ENCODE measurements around the gene FSCB. TPM values are rescaled to one million over a fixed set of nuclear protein-coding genes. Genes with fewer than 3 reads are reported as not detected.

Gene FSCB
- total RNA-seq, result not detected in 2 replicates
- long read RNA-seq, result 0 reads

GRCh38 chr14:44507183-44507582 lies at the start of gene FSCB:
FSCB (minus strand) TSS chr14:44507283; CDS start chr14:44506987, 296 bp downstream.
- Mint-ChIP-seq H3K4me3 (ENCODE audit: low read depth) (no peak within 1 kb of the TSS), H3K27me3 (no peaks in the 10 kb centered on the region), H3K36me3 (ENCODE audit: insufficient read depth) (no peaks in the 10 kb centered on the region), H3K9me3 (ENCODE audit: low read depth) (peaks cover 8% of the 10 kb centered on the region), H3K4me1 (ENCODE audit: low read depth) (no peaks in the 10 kb centered on the region), H3K27ac (no peak within 1 kb of the TSS)
- no peak for DNase-seq (ENCODE audit: low spot score, unreplicated experiment)
- no peak for TF ChIP-seq CTCF (IDR thresholded peaks at IDR 0.05; ENCODE audit: unreplicated experiment)

- no peak overlapping the region for H3K27ac Mint-ChIP-seq
- H3K4me3 Mint-ChIP-seq (ENCODE audit: low read depth), result no peak overlapping the region
- DNase-seq (ENCODE audit: low spot score, unreplicated experiment), result no peak
- H3K9me3 Mint-ChIP-seq (ENCODE audit: low read depth), result no peaks in the 10 kb centered on the region
- TF ChIP-seq CTCF (IDR thresholded peaks at IDR 0.05; ENCODE audit: unreplicated experiment), result no peak
- no peaks in the 10 kb centered on the region for H3K36me3 Mint-ChIP-seq (ENCODE audit: insufficient read depth)
- H3K4me1 Mint-ChIP-seq (ENCODE audit: low read depth), result no peaks in the 10 kb centered on the region
- no peaks in the 10 kb centered on the region for H3K27me3 Mint-ChIP-seq
Measured at GRCh38 chr14:44531658-44532057, 24.6 kb upstream of the FSCB start.

- no peak for TF ChIP-seq CTCF (IDR thresholded peaks at IDR 0.05; ENCODE audit: unreplicated experiment)
- no peaks in the 10 kb centered on the region for H3K9me3 Mint-ChIP-seq (ENCODE audit: low read depth)
- H3K4me1 Mint-ChIP-seq (ENCODE audit: low read depth), result no peaks in the 10 kb centered on the region
- H3K27me3 Mint-ChIP-seq, result no peaks in the 10 kb centered on the region
- no peak overlapping the region for H3K27ac Mint-ChIP-seq
- no peaks in the 10 kb centered on the region for H3K36me3 Mint-ChIP-seq (ENCODE audit: insufficient read depth)
- no peak overlapping the region for H3K4me3 Mint-ChIP-seq (ENCODE audit: low read depth)
- no peak for DNase-seq (ENCODE audit: low spot score, unreplicated experiment)
Measured at GRCh38 chr14:44530475-44530874, 23.4 kb upstream of the FSCB start.

GRCh38 chr14:44529026-44529425 lies 21.9 kb upstream of the FSCB start:
- H3K9me3 Mint-ChIP-seq (ENCODE audit: low read depth), result no peaks in the 10 kb centered on the region

GRCh38 chr14:44528180-44528579 lies 21.1 kb upstream of the FSCB start:
- Mint-ChIP-seq H3K4me1 (ENCODE audit: low read depth) (no peaks in the 10 kb centered on the region), H3K9me3 (ENCODE audit: low read depth) (no peaks in the 10 kb centered on the region), H3K36me3 (ENCODE audit: insufficient read depth) (no peaks in the 10 kb centered on the region), H3K4me3 (ENCODE audit: low read depth) (no peak overlapping the region), H3K27ac (no peak overlapping the region), H3K27me3 (no peaks in the 10 kb centered on the region)
- TF ChIP-seq CTCF (IDR thresholded peaks at IDR 0.05; ENCODE audit: unreplicated experiment), result no peak
- no peak for DNase-seq (ENCODE audit: low spot score, unreplicated experiment)

More at GRCh38 chr14:44529026-44529425, 21.9 kb upstream of the FSCB start:
- no peak for DNase-seq (ENCODE audit: low spot score, unreplicated experiment)
- no peak overlapping the region for H3K27ac Mint-ChIP-seq
- no peaks in the 10 kb centered on the region for H3K27me3 Mint-ChIP-seq
- TF ChIP-seq CTCF (IDR thresholded peaks at IDR 0.05; ENCODE audit: unreplicated experiment), result no peak
- H3K4me1 Mint-ChIP-seq (ENCODE audit: low read depth), result no peaks in the 10 kb centered on the region
- H3K4me3 Mint-ChIP-seq (ENCODE audit: low read depth), result no peak overlapping the region
- H3K36me3 Mint-ChIP-seq (ENCODE audit: insufficient read depth), result no peaks in the 10 kb centered on the region
